ENCODE measurements around the gene ARMC5.
"Not testable (repeated sequence)": the region's sequence is repeated elsewhere in the genome, so short reads cannot be mapped to it uniquely, and the experiment has no call there.

ARMC5 gene

GRCh38 chr16:31491778-31492418 lies 32.6 kb downstream of the ARMC5 start:
- 95% methylated on average over 8 of the region's 8 CpGs for WGBS
- Histone ChIP-seq H3K36me3 (ENCODE audit: insufficient read depth, low read length) (peaks cover 39% of the 10 kb centered on the region), H3K9me3 (ENCODE audit: insufficient read depth, low read depth, low read length) (no peaks in the 10 kb centered on the region), H3K4me1 (ENCODE audit: insufficient read depth, low read length) (no peaks in the 10 kb centered on the region), H3K4me3 (ENCODE audit: low read length) (no peak overlapping the region), H3K9ac (ENCODE audit: low read depth, low read length) (no peak overlapping the region), H3K27me3 (ENCODE audit: insufficient read depth, low read length) (peaks cover 29% of the 10 kb centered on the region), H3K27ac (ENCODE audit: low read depth, low read length) (no peak overlapping the region)

- Histone ChIP-seq H3K9me3 (ENCODE audit: insufficient read depth, low read depth, low read length) (no peaks in the 10 kb centered on the region), H3K4me3 (ENCODE audit: low read length) (no peak overlapping the region), H3K27ac (ENCODE audit: low read depth, low read length) (no peak overlapping the region), H3K36me3 (ENCODE audit: insufficient read depth, low read length) (peaks cover 48% of the 10 kb centered on the region), H3K4me1 (ENCODE audit: insufficient read depth, low read length) (no peaks in the 10 kb centered on the region), H3K9ac (ENCODE audit: low read depth, low read length) (no peak overlapping the region), H3K27me3 (ENCODE audit: insufficient read depth, low read length) (peaks cover 12% of the 10 kb centered on the region)
- WGBS, result 96% methylated on average over 17 of the region's 18 CpGs
Measured at GRCh38 chr16:31493506-31494125, 34.3 kb downstream of the ARMC5 start.

GRCh38 chr16:31496670-31497069 lies 37.4 kb downstream of the ARMC5 start:
- Histone ChIP-seq H3K4me3 (ENCODE audit: low read length) (no peak overlapping the region), H3K36me3 (ENCODE audit: insufficient read depth, low read length) (peaks cover 43% of the 10 kb centered on the region; the same call in 1 of the 2 replicates), H3K4me1 (ENCODE audit: insufficient read depth, low read length) (peaks cover 4% of the 10 kb centered on the region), H3K9ac (ENCODE audit: low read depth, low read length) (no peak overlapping the region), H3K9me3 (ENCODE audit: insufficient read depth, low read depth, low read length) (no peaks in the 10 kb centered on the region), H3K27ac (ENCODE audit: low read depth, low read length) (no peak overlapping the region), H3K27me3 (ENCODE audit: insufficient read depth, low read length) (no peaks in the 10 kb centered on the region)
- 91% methylated on average over 10 of the region's 10 CpGs for WGBS

GRCh38 chr16:31498493-31498892 lies 39.2 kb downstream of the ARMC5 start:
- Histone ChIP-seq H3K36me3 (ENCODE audit: insufficient read depth, low read length) (peaks cover 28% of the 10 kb centered on the region; the same call in 1 of the 2 replicates), H3K9ac (ENCODE audit: low read depth, low read length) (no peak overlapping the region), H3K4me1 (ENCODE audit: insufficient read depth, low read length) (peaks cover 12% of the 10 kb centered on the region), H3K4me3 (ENCODE audit: low read length) (no peak overlapping the region), H3K27me3 (ENCODE audit: insufficient read depth, low read length) (no peaks in the 10 kb centered on the region), H3K9me3 (ENCODE audit: insufficient read depth, low read depth, low read length) (no peaks in the 10 kb centered on the region), H3K27ac (ENCODE audit: low read depth, low read length) (no peak overlapping the region)
- WGBS, result 92% methylated on average over 8 of the region's 8 CpGs

- peaks cover 26% of the 10 kb centered on the region; the same call in 1 of the 2 replicates for H3K36me3 ChIP-seq (ENCODE audit: insufficient read depth, low read length)
- H3K27ac ChIP-seq (ENCODE audit: low read depth, low read length), result no peak overlapping the region
- H3K4me1 ChIP-seq (ENCODE audit: insufficient read depth, low read length), result peaks cover 12% of the 10 kb centered on the region
- no peak overlapping the region for H3K4me3 ChIP-seq (ENCODE audit: low read length)
- H3K9ac ChIP-seq (ENCODE audit: low read depth, low read length), result no peak overlapping the region
- H3K9me3 ChIP-seq (ENCODE audit: insufficient read depth, low read depth, low read length), result no peaks in the 10 kb centered on the region
- 94% methylated on average over 8 of the region's 8 CpGs for WGBS
- no peaks in the 10 kb centered on the region for H3K27me3 ChIP-seq (ENCODE audit: insufficient read depth, low read length)
Measured at GRCh38 chr16:31499928-31500327, 40.6 kb downstream of the ARMC5 start.

GRCh38 chr16:31501226-31501965 lies 42.1 kb downstream of the ARMC5 start:
- peaks cover 26% of the 10 kb centered on the region; the same call in 1 of the 2 replicates for H3K36me3 ChIP-seq (ENCODE audit: insufficient read depth, low read length)
- 57% methylated on average over 3 of the region's 3 CpGs for WGBS
- H3K4me1 ChIP-seq (ENCODE audit: insufficient read depth, low read length), result peaks cover 12% of the 10 kb centered on the region

GRCh38 chr16:31501966-31502348 lies 42.7 kb downstream of the ARMC5 start:
- H3K4me3 ChIP-seq (ENCODE audit: low read length), result no peak overlapping the region
- WGBS, result 77% methylated on average over 4 of the region's 4 CpGs
- peak overlapping the region; percentile 15; the same call in 1 of the 2 replicates for H3K27ac ChIP-seq (ENCODE audit: low read depth, low read length)
- H3K27me3 ChIP-seq (ENCODE audit: insufficient read depth, low read length), result no peaks in the 10 kb centered on the region
- H3K9me3 ChIP-seq (ENCODE audit: insufficient read depth, low read depth, low read length), result no peaks in the 10 kb centered on the region
- H3K9ac ChIP-seq (ENCODE audit: low read depth, low read length), result no peak overlapping the region
- H3K36me3 ChIP-seq (ENCODE audit: insufficient read depth, low read length), result peaks cover 24% of the 10 kb centered on the region; the same call in 1 of the 2 replicates
- H3K4me1 ChIP-seq (ENCODE audit: insufficient read depth, low read length), result peaks cover 13% of the 10 kb centered on the region

More at GRCh38 chr16:31501226-31501965, 42.1 kb downstream of the ARMC5 start:
- H3K27me3 ChIP-seq (ENCODE audit: insufficient read depth, low read length), result no peaks in the 10 kb centered on the region
- peak overlapping the region; percentile 15; the same call in 1 of the 2 replicates for H3K27ac ChIP-seq (ENCODE audit: low read depth, low read length)
- no peak overlapping the region for H3K4me3 ChIP-seq (ENCODE audit: low read length)
- no peaks in the 10 kb centered on the region for H3K9me3 ChIP-seq (ENCODE audit: insufficient read depth, low read depth, low read length)
- H3K9ac ChIP-seq (ENCODE audit: low read depth, low read length), result no peak overlapping the region

DNA sequence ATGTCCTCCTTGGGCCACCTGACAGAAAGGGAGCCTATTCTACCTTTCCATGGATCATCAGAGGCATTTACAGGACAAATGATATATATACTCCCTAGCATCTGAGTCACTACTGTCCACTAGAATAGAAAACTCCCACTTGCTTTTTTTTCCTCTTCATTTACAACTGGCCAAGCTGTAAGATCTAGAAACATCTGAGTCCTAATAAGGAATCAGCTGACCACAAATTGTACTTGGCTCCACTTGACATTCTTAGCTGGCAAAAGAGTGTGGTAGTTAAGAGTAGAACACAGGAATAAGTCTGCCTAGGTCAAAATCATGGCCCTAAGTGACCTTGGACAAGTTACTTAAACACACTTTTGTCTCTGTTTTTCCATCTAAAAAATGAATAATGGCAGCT lies 43.7 kb downstream of the ARMC5 start:
- no peak overlapping the region for H3K9ac ChIP-seq (ENCODE audit: low read depth, low read length)
- peaks cover 17% of the 10 kb centered on the region for H3K4me1 ChIP-seq (ENCODE audit: insufficient read depth, low read length)

GRCh38 chr16:31503555-31503954 lies 44.3 kb downstream of the ARMC5 start:
- Histone ChIP-seq H3K36me3 (ENCODE audit: insufficient read depth, low read length) (peaks cover 16% of the 10 kb centered on the region; the same call in 1 of the 2 replicates), H3K4me1 (ENCODE audit: insufficient read depth, low read length) (peaks cover 17% of the 10 kb centered on the region)
- H3K9ac ChIP-seq (ENCODE audit: low read depth, low read length); H3K27me3 ChIP-seq (ENCODE audit: insufficient read depth, low read length); H3K4me3 ChIP-seq (ENCODE audit: low read length); H3K27ac ChIP-seq (ENCODE audit: low read depth, low read length); H3K9me3 ChIP-seq (ENCODE audit: insufficient read depth, low read depth, low read length): not testable (repeated sequence)
- 96% methylated on average over 8 of the region's 8 CpGs for WGBS

More for the DNA sequence above, 43.7 kb downstream of the ARMC5 start:
- H3K27me3 ChIP-seq (ENCODE audit: insufficient read depth, low read length), result no peaks in the 10 kb centered on the region
- H3K9me3 ChIP-seq (ENCODE audit: insufficient read depth, low read depth, low read length), result no peaks in the 10 kb centered on the region
- no peak overlapping the region for H3K4me3 ChIP-seq (ENCODE audit: low read length)
- no peak overlapping the region for H3K27ac ChIP-seq (ENCODE audit: low read depth, low read length)
- H3K36me3 ChIP-seq (ENCODE audit: insufficient read depth, low read length), result peaks cover 21% of the 10 kb centered on the region; the same call in 1 of the 2 replicates

GRCh38 chr16:31504159-31504558 lies 44.9 kb downstream of the ARMC5 start:
- no peak overlapping the region for H3K27ac ChIP-seq (ENCODE audit: low read depth, low read length)
- WGBS, result 93% methylated on average over 8 of the region's 8 CpGs
- H3K4me1 ChIP-seq (ENCODE audit: insufficient read depth, low read length), result peaks cover 21% of the 10 kb centered on the region
- no peak overlapping the region for H3K4me3 ChIP-seq (ENCODE audit: low read length)
- no peak overlapping the region for H3K9ac ChIP-seq (ENCODE audit: low read depth, low read length)
- no peaks in the 10 kb centered on the region for H3K9me3 ChIP-seq (ENCODE audit: insufficient read depth, low read depth, low read length)
- no peaks in the 10 kb centered on the region for H3K27me3 ChIP-seq (ENCODE audit: insufficient read depth, low read length)
- H3K36me3 ChIP-seq (ENCODE audit: insufficient read depth, low read length), result peaks cover 11% of the 10 kb centered on the region; the same call in 1 of the 2 replicates

DNA sequence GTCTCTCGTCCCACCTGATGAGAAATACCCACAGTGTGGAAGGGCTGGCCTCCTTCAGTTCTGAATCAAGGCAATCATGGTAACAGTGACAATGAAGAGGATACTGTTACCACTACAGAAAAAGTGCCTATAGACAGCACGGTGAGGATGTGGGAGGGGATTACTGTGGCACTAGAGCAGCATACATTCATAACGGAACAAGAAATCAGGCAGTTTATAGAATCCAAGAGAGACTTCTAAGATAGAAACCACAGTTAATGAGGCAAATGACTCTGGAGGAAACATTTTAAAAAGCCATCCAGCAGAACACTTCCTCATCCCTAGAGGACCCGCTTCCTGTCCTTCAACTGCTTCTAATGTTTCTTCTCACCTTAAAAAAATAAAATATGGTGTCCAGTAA lies 46.2 kb downstream of the ARMC5 start:
- Histone ChIP-seq H3K4me1 (ENCODE audit: insufficient read depth, low read length) (peaks cover 24% of the 10 kb centered on the region), H3K36me3 (ENCODE audit: insufficient read depth, low read length) (peaks cover 8% of the 10 kb centered on the region; the same call in 1 of the 2 replicates), H3K9me3 (ENCODE audit: insufficient read depth, low read depth, low read length) (no peaks in the 10 kb centered on the region), H3K27me3 (ENCODE audit: insufficient read depth, low read length) (no peaks in the 10 kb centered on the region), H3K9ac (ENCODE audit: low read depth, low read length) (no peak overlapping the region), H3K4me3 (ENCODE audit: low read length) (no peak overlapping the region), H3K27ac (ENCODE audit: low read depth, low read length) (no peak overlapping the region)
- 92% methylated on average over 4 of the region's 4 CpGs for WGBS

Measured in HUES64 (cell line).